ENCODE data around the gene ACTN1.

GRCh38 chr14:68981539-68981976 is 2.5 kb upstream of the ACTN1 start:
- TF ChIP-seq CTCF (IDR thresholded peaks at IDR 0.05): no peak
- no peak for TF ChIP-seq POLR2A (IDR thresholded peaks at IDR 0.05)
